HG03460 (cell line): ENCODE results near the gene FNIP2.
"Not testable (repeated sequence)": the region's sequence is repeated elsewhere in the genome, so short reads cannot be mapped to it uniquely, and the experiment has no call there.

Experiments used
- ATAC-seq: cut with Tn5 transposase; IDR thresholded peaks from one replicate; pipeline ENCODE4 v1.9.1; 2021; ENCODE audit not compliant: unreplicated experiment

Gene FNIP2

DNA sequence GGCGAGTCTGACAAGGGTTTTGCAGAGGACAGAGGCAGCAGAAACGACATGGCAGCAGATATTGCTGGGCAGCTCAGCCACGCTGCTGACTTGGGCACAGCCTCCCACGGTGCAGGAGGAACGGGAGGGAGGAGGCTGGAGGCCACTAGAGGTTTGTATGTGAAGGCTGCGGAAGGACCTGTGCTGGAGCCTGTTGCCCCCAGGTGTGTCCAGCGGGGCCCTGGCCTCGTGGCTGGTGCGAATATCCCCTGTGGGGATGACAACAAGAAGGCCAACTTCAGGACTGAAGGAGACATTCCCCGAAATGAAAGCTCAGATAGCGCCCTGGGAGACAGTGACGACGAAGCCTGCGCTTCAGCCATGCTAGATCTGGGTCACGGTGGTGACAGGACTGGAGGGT, 100.2 kb downstream of the FNIP2 start:
- no peak for ATAC-seq

DNA sequence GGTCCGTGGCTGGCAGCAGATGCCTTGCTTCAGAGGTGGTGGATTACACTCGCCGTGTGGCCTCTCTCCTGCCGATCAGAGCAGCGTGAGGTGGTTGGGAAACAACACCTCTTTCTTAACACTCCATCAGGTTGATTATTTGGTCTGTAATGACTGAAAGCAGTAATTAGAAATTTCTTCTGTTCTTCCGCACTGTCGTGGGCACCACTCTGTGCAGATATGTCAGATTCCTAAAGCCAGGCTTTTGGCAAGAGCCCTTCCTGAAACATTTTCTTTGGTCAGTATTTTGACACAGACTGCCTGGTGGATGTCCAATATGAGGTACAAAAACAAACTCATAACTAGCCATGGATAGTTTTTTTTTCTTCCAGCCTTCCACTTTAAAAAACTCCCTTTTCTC, 100.9 kb downstream of the FNIP2 start:
- ATAC-seq = no peak

DNA sequence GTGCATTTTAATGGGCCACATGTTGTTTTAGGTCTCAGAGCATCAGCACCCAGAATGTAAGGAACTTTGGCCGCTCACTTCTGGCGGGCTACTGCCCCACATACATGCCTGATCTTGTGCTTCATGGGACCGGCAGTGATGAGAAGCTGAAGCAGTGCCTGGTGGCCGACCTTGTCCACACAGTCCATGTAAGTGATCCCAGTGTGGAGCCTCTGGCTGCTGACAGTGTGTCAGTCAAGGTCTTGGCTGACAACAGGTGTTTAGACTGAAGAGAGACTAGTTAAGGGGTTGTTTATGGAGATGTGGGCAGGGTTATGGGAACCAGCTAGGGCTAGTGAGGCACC, 101.4 kb downstream of the FNIP2 start:
- ATAC-seq = no peak

DNA sequence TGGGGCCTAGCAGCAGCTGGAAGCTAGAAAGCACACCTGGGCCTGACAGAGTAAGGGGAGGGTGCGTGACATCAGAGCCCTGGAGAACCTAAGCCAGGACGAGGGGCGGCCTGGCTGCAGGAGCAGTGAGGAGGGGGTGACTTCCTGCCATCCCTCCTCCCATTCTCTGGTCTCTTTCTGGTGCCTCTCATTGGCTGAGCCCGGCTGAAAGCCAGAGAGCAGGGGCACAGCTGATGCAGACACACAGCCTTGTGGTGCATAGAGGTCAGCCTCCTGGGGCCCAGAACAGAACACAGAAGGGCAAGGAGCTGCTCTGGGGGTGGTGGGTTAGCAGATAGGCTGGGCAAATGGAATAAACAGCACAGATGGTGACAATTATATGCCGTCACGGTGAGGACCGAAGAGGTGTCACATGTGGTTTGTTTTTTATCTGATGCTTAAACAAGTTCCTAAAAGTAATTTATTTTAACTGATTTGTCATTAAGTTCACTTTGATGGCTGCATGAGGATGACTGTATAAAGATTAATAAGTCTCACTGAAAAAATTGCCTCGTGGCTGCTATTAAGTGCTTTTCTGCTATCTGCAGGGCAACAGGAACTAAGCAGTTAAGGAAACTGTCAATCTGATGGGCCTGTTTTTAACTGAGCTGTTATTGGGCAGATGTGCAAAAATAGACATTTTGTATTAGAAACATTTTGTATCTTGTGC, 102.0 kb downstream of the FNIP2 start:
- no peak for ATAC-seq

DNA sequence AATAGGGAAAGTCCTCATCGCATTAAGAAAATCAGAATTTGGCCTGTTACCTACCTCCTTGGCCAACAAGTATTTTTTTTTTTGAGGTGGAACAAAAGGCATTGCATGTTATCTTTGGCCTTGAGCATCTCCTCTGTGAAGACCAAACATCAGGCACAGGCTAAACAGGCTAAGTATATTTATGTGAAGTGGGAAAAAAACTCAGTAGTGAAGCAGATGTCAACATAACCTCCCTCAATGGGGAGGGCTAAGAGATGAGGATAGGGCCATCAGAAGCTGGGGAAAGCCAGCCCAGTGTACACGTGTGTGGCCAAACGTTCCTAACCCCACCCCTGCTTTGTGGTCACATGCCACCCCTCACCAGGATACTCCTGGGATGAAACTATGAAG, 102.5 kb downstream of the FNIP2 start:
- ATAC-seq = no peak

DNA sequence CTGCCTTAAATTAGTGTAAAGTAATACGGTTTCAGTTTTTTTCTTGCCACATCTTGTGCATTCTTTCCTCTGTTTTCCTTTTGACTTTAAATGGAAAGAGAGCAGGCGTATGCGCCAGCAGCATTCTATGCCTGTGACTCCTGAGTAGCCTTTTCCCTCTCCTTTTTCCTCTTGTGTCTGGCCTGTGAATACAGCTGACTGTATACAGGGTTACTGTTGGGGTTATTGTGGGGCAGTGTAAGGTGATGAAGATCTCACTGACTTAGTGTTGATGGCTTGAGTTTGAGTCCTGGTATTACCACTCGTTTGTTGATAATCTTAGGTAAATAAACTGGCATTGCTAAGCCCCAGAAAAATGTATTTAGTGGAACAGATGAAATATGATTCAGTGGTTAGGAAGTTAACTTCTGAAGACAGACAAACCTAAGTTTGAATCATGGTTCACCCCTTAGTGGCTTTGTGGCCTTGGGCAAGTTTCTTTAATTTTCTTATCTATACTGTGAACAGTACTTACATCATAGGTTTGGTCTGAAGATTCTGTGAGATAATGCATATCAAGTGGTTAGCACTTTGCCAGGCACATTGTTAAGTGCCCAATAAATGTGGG, 105.1 kb downstream of the FNIP2 start:
- ATAC-seq = no peak

DNA sequence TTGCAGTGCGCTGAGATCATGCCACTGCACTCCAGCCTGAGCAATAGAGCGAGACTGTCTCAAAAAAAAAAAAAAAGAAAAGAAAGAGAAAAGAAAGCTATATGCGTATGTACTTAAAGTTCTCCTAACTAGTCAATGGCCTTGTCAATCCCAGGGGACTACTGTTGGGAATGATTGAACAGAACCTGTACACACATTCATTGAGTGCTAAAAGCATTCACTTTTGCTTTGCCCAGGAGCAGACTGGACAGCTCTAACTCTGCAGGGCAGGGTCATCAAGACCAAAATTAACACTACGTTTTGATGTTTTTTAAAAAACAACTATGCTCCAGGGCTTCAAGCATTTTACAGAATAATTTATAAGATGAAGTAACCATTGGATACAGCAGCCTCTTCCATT, 106.2 kb downstream of the FNIP2 start:
- no peak for ATAC-seq

DNA sequence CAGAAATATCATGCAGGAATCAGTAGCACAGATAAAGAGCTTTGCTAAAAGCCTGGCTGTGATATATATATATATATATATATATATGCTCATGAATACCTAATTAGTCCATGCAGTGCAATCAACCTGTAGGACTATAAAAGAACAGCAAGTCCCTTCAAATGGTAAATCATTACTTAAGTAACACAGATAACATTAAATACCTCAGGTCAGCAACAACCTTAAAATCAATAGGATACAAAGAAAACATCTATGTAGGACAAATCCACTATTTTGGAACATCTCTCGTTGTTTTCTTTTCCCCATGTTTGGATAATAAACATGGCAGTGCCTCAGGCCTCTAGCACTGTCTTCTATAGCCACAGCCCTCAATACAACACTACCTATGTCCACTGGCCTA, 106.6 kb downstream of the FNIP2 start:
- no peak for ATAC-seq

DNA sequence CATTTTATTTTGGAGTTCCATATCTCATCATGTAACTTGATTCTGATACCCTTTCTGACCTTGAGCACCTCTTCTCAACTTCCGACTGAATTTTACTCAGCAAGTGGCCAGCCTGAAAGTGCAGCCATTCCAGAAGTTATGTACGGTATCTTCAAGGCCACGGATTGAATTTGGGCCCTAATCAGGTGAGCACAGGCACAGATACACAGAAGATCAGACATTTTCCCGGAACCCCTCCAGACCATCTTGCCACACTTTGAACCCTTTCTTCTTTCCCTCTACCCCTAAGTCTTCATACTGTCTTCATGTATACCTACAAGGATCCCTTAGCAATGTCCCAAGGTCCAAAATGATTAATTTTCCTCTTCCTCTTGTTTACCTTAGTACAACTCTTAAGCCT, 108.2 kb downstream of the FNIP2 start:
- no peak for ATAC-seq

DNA sequence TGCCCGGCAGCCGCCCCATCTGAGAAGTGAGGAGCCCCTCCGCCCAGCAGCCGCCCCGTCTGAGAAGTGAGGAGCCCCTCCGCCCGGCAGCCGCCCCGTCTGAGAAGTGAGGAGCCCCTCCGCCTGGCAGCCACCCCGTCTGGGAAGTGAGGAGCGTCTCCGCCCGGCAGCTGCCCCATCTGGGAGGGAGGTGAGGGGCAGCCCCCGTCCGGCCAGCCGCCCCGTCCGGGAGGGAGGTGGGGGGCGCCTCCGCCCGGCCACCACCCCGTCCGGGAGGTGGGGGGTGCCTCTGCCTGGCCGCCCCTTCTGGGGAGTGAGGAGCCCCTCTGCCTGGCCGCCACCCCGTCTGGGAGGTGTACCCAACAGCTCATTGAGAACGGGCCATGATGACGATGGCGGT, 113.3 kb downstream of the FNIP2 start:
- not testable (repeated sequence) for ATAC-seq

DNA sequence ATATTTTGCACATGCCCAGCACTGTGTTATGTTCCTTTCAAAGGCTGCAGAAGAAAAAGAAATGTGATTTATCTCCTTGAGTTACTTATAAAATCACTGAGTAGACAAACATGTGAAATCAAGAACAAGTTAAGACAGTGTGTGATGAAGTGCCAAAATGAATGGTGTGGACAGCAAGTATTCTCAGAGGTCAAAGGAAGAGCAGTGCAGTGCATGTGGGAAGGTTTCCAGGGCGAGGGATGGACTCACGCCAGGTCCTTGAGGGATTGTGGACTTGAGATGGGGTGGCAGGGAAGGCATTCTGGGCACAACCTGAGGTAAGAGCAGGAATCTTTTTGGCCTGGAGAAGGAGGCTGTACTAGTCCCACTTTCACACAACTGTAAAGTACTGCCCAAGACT, 115.5 kb downstream of the FNIP2 start:
- no peak for ATAC-seq

DNA sequence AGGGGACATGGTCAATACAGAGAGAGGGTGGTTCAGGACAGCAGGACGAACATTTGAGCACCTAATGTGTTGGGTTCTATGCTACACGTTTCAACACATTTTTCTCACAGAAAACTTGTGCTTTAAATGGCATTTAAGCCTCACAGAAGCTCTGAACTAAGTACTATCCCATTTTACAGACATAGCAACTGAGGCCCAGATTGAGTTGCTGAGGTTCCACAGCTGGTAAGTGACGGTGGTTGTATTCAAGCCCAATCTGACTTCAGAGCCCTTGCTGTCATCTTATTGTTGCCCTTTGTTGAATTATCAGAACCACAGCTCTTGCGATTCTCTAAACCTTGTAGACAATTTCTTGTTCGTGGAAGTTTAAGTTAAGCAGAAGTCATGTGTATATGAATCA, 116.7 kb downstream of the FNIP2 start:
- ATAC-seq = no peak

DNA sequence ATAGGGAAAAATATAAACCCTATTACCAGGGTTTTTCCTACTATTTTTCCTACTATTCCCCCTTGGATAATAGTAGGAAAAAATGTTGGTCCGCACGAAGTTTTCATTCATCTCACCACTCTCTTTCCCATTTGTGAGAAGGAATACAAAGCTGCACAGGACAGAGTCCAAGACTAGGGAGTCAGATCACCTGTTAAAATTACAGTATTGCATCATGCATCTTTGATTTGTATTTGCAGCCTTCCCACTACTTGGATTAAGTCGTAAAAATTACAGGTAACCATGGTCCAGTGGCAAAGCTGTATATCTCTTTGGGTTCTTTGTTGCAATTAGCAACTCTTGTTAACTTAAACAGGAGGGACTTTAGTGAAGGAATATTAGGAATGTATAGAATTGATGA, 121.5 kb downstream of the FNIP2 start:
- no peak for ATAC-seq

DNA sequence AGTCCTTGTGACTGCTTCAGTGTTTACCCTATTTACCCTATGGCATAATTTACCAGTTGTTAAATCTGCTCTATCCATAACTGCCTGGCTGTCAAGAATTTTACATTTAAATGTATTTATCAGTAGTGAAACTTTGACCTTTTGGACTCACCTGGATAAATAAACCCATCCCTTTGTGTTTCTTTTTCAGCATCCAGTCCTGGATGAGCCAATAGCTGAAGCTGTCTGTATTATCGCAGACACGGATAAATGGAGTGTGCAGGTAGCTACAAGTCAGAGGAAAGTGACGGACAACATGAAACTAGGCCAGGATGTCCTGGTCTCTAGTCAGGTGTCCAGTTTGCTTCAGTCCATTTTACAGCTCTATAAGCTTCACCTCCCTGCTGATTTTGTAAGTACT, 122.4 kb downstream of the FNIP2 start:
- no peak for ATAC-seq

DNA sequence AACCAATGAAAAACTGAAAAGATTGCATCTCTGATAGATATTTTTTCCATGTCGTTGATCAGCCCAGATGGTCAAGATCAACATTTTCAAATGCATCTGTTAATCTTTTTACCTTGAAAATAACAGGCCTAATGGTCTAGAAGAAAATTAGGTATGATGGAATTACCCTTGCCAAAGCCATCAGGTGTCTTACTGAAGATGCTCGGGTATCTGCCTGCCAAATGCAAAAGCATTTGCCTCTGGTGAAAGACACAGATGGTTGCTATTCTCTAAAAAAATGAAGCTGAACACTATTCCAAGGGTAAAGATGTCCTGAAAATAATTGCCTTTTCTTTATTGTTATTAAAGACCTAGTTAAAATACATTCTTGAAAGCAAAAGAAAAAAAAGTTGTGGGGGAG, 126.0 kb downstream of the FNIP2 start:
- ATAC-seq = no peak

DNA sequence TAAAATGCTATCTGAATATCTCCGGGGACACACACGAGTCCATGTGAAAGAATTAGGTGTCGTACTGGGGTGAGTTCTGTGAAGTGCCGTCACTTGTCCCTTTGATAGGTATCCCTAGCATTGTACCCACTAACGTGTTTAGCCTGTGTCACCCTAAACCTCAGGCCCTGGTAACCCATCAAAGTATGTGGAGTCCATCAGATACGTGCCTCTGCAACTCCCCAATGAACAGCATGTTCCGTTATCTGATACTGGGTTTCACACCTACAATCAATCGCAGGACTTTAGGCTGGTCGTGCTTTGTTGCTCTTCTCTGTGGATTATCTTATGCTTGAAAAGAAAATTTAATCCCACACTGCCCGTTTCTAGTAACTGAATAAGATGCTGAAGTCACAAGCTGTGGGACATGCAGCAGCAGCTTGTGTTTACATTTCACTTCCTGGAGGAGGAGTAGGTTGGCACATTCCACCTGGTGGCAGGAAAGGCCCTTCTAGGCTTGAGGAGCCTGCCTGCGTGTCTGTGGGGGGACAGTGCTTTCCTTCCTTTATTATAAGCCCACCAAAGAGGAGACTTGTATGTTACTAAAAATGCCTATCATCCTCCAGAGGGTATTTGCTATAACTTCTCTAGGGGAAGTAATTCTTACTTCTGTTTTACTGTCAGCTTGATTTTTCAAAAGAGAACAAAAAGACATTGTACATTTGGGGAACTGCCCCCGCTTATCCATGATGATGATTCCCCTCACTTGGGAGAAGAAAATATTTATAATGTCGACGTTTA, 127.2 kb downstream of the FNIP2 start:
- no peak for ATAC-seq

DNA sequence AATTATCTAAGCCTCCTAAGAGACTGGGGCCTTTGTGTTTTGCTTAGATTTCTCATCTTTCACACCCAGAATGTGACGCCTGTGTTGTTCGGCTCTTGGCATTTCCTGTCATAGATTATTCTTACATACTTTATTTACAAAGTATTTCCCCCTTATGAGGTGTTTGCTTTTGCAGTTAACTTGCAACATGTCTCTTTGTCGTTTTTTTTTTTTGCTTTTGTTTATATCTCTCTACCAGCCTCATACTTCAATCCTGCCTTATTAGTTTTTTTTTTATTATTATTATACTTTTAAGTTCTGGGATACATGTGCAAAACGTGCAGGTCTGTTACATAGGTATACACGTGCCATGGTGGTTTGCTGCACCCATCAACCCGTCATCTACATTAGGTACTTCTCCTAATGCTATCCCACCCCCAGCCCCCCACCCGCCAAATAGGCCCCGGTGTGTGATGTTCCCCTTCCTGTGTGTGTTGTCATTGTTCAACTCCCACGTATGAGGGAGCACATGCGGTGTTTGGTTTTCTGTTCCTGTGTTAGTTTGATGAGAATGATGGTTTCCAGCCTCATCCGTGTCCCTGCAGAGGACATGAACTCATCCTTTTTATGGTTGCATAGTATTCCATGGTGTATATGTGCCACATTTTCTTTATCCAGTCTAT, 127.9 kb downstream of the FNIP2 start:
- ATAC-seq = not testable (repeated sequence)

DNA sequence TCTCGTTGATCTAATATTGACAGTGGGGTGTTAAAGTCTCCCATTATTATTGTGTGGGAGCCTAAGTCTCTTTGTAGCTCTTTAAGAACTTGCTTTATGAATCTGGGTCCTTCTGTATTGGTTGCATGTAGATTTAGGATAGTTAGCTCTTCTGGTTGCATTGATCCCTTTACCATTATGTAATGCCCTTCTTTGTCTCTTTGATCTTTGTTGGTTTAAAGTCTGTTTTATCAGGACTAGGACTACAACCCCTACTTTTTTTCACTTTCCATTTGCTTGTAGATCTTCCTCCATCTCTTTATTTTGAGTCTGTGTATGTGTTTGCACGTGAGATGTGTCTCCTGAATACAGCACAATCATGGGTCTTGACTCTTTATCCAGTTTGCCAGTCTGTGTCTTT, 131.6 kb downstream of the FNIP2 start:
- ATAC-seq = not testable (repeated sequence)

DNA sequence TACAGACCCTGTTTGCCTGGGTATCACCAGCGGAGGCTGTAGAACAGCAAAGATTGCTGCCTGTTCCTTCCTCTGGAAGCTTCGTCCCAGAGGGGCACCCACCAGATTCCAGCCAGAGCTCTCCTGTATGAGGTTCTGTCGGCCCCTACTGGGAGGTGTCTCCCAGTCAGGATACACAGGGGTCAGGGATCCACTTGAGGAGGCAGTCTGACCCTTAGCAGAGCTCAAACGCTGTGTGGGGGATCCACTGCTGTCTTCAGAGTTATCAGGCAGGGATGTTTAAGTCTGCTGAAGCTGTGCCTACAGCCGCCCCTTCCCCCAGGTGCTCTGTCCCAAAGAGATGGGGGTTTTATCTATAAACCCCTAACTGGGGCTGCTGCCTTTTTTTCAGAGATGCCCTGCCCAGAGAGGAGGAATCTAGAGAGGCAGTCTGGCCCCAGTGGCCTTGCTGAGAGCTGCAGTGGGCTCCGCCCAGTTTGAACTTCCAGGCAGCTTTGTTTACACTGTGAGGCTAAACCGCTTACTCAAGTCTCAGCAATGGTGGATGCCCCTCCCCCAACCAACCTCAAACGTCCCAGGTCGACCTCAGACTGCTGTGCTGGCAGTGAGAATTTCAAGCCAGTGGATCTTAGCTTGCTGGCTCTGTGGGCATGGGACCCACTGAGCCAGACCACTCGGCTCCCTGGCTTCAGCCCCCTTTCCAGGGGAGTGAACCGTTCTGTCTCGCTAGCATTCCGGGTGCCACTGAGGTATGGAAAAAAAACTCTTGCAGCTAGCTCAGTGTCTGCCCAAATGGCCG, 133.7 kb downstream of the FNIP2 start:
- ATAC-seq = not testable (repeated sequence)

DNA sequence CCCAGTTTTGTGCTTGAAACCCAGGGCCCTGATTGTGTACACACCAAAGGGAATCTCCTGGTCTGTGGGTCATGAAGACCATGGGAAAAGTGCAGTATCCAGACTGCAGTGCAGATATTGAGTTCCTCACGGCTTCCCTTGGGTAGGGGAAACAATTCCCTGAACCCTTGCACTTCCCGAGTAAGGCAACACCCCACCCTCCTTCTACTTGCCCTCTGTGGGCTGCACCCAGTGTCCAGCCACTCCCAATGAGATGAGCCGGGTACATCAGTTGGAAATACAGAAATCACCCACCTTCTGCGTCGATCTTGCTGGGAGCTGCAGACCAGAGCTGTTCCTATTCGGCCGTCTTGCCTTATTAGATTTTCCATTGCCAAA, 134.2 kb downstream of the FNIP2 start:
- no peak for ATAC-seq

DNA sequence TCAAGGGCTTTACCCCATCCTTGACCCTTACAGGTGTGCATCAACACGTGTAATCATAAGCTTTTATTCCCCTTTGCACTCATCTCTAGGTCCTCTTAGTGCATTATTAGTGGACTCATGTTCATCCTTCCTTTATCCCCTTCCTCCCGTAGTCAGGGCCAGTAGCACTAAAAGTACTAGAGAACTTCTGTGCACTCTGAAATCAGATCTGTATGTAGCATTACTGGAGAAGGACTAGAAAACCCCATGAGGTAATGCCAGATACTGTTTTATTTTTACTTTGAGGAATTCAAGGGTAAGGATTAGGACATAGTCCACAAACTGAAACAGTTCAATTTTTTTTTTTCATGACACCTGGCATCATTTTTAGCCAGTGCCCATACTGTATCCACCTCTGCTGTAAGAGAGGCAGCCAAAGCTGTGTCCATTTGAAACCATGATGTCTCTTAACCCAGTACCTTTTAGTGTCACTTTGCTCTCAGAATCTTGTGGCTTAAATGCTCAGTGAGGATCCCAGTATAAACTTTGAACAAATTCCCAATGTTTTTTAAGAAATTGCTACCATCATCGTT, 134.7 kb downstream of the FNIP2 start:
- ATAC-seq = no peak
